Measurements from ENCODE around the gene GLT8D1. TPM values are rescaled to one million over a fixed set of nuclear protein-coding genes. Genes with fewer than 3 reads are reported as not detected.

Gene GLT8D1
- total and polyA plus RNA-seq, 2 of the 13 experiments (the other 11 are each of a cell fraction or from before 2014, with no cell fraction given), result 110 to 121 TPM

- TF ChIP-seq AFF4 (CRISPR knock-in tag; IDR thresholded peaks at IDR 0.05) (0 out of 2 replicates have a peak, but pooled peaks have one; percentile 48), ESRRA (CRISPR knock-in tag; IDR thresholded peaks at IDR 0.05; ENCODE audit: low read depth) (peak; percentile 76; the same call in 1 of the 2 replicates), ZFP37 (CRISPR knock-in tag; IDR thresholded peaks at IDR 0.05; ENCODE audit: borderline replicate concordance) (0 out of 2 replicates have a peak, but pooled peaks have one; percentile 71), SIX4 (CRISPR knock-in tag; IDR thresholded peaks at IDR 0.05) (peak; percentile 68; the same call in 1 of the 2 replicates), STAG1 (CRISPR knock-in tag; IDR thresholded peaks at IDR 0.05) (no peak; the same call in 1 of the 2 replicates), FOXP4 (CRISPR knock-in tag; IDR thresholded peaks at IDR 0.05) (peak; percentile 56), ZFP36L1 (CRISPR knock-in tag; IDR thresholded peaks at IDR 0.05) (peak; percentile 83), ZNF232 (CRISPR knock-in tag; IDR thresholded peaks at IDR 0.05; ENCODE audit: borderline replicate concordance) (peak; percentile 87; the same call in 1 of the 2 replicates), BCLAF1 (IDR thresholded peaks at IDR 0.05) (no peak), ZNF292 (CRISPR knock-in tag; IDR thresholded peaks at IDR 0.05; ENCODE audit: borderline replicate concordance, low read depth) (no peak), TFDP2 (CRISPR knock-in tag; IDR thresholded peaks at IDR 0.05) (peak; percentile 65), ZNF615 (CRISPR knock-in tag; IDR thresholded peaks at IDR 0.05; ENCODE audit: borderline replicate concordance) (no peak), IKZF4 (CRISPR knock-in tag; IDR thresholded peaks at IDR 0.05; ENCODE audit: borderline replicate concordance, low read depth, not compliant biosample characterization) (no peak), CTCF (CRISPR knock-in tag; IDR thresholded peaks at IDR 0.05) (peak; percentile 27), STAT5B (CRISPR knock-in tag; IDR thresholded peaks at IDR 0.05) (no peak)
Measured at GRCh38 chr3:52685709-52686691, 19.6 kb downstream of the GLT8D1 start, which contains the start of the genes GNL3 and PBRM1 (continued).

Data from HepG2 (cell line).